GM12878 (cell line): Measurements from ENCODE around the gene LHB. TPM values are rescaled to one million over a fixed set of nuclear protein-coding genes. Genes with fewer than 3 reads are reported as not detected.

Experiments used
- ATF3 ChIP-seq: IDR thresholded peaks from 2 replicates; pipeline ENCODE4 v1.6.1; 2011; ENCODE audit warnings: low read depth, mild to moderate bottlenecking, low read length, moderate library complexity, borderline replicate concordance; ENCODE audit errors: extremely low read depth
- ATF7 ChIP-seq: fragments of 450-650 bp; IDR thresholded peaks from 2 replicates; pipeline ENCODE4 v1.6.1; 2016; ENCODE audit warnings: low read depth, mild to moderate bottlenecking
- BCL3 ChIP-seq: IDR thresholded peaks from 2 replicates; pipeline ENCODE4 v1.6.1; 2011; ENCODE audit warnings: borderline replicate concordance, low read depth, mild to moderate bottlenecking, moderate library complexity, low read length; ENCODE audit not compliant: insufficient read depth, poor library complexity, severe bottlenecking
- CBFB ChIP-seq: IDR thresholded peaks from 2 replicates; pipeline ENCODE4 v1.6.1; 2016; ENCODE audit warnings: antibody characterized with exemption, low read depth
- CEBPB ChIP-seq, 2 experiments: fragments of 150-350 bp in 1 of 2; IDR thresholded peaks; 2 replicates each; pipeline ENCODE4 v1.6.1; 2012 to 2014; ENCODE audit warnings: low read depth in 2 of 2, low read length in 2 of 2, borderline replicate concordance in 1 of 2, inconsistent platforms in 1 of 2
- CEBPZ ChIP-seq: fragments of 150-350 bp; IDR thresholded peaks from 2 replicates; pipeline ENCODE4 v1.6.1; 2016; ENCODE audit warnings: low read depth, low read length
- CHD4 ChIP-seq: fragments of 200-600 bp; sonication (generic); IDR thresholded peaks from 2 replicates; pipeline ENCODE4 v1.6.1; 2016; ENCODE audit warnings: mild to moderate bottlenecking
- CREM ChIP-seq: IDR thresholded peaks from 2 replicates; pipeline ENCODE4 v1.6.1; 2014; ENCODE audit warnings: antibody characterized with exemption, low read depth
- FOS ChIP-seq: IDR thresholded peaks from 3 replicates; pipeline ENCODE4 v1.6.1; 2011; ENCODE audit warnings: borderline replicate concordance; ENCODE audit not compliant: insufficient read length; ENCODE audit errors: extremely low read depth
- GATAD2B ChIP-seq: fragments of 450-650 bp; conservative IDR thresholded peaks from 2 replicates; pipeline ENCODE4 v1.6.1; 2017; ENCODE audit warnings: low read depth, mild to moderate bottlenecking, moderate library complexity
- HDGF ChIP-seq: fragments of 450-650 bp; IDR thresholded peaks from 2 replicates; pipeline ENCODE4 v1.6.1; 2016; ENCODE audit warnings: antibody characterized with exemption
- JUND ChIP-seq: IDR thresholded peaks from 2 replicates; pipeline ENCODE4 v1.6.1; 2012; ENCODE audit warnings: low read depth, mild to moderate bottlenecking, low read length, improper control_type of control experiment, moderate library complexity
- KDM1A ChIP-seq: fragments of 200-600 bp; sonication (generic); IDR thresholded peaks from 2 replicates; pipeline ENCODE4 v1.6.1; 2016; ENCODE audit warnings: borderline replicate concordance
- MAX ChIP-seq: IDR thresholded peaks from 2 replicates; pipeline ENCODE4 v1.6.1; 2012; ENCODE audit warnings: low read depth, low read length, improper control_type of control experiment
- MEF2B ChIP-seq: fragments of 450-650 bp; IDR thresholded peaks from 2 replicates; pipeline ENCODE4 v1.6.1; 2018; ENCODE audit warnings: mild to moderate bottlenecking, moderate library complexity; ENCODE audit not compliant: partially characterized antibody, poor library complexity, severe bottlenecking
- POLR2A ChIP-seq: IDR thresholded peaks from 2 replicates; pipeline ENCODE4 v1.6.1; 2011; ENCODE audit warnings: low read depth, mild to moderate bottlenecking, low read length
- RCOR1 ChIP-seq: conservative IDR thresholded peaks from 2 replicates; pipeline ENCODE4 v1.6.1; 2012; ENCODE audit warnings: low read depth, low read length, improper control_type of control experiment
- SMARCA5 ChIP-seq: fragments of 450-650 bp; IDR thresholded peaks from 2 replicates; pipeline ENCODE4 v1.6.1; 2017; ENCODE audit warnings: mild to moderate bottlenecking
- SP1 ChIP-seq: IDR thresholded peaks from one replicate; pipeline ENCODE4 v1.6.1; 2011; ENCODE audit warnings: low read depth, low read length
- SUPT20H ChIP-seq: IDR thresholded peaks from 2 replicates; pipeline ENCODE4 v1.6.1; 2011; ENCODE audit warnings: low read depth, mild to moderate bottlenecking, low read length, moderate library complexity, borderline replicate concordance; ENCODE audit not compliant: control insufficient read depth
- SUZ12 ChIP-seq: fragments of 200-600 bp; sonication (generic); IDR thresholded peaks from one replicate; pipeline ENCODE4 v1.6.1; 2018; ENCODE audit warnings: antibody characterized with exemption, mild to moderate bottlenecking; ENCODE audit not compliant: unreplicated experiment
- TCF3 ChIP-seq: IDR thresholded peaks from 2 replicates; pipeline ENCODE4 v1.6.1; 2012; ENCODE audit warnings: low read depth, mild to moderate bottlenecking, low read length, borderline replicate concordance; ENCODE audit not compliant: insufficient read depth
- YY1 ChIP-seq: IDR thresholded peaks from 2 replicates; pipeline ENCODE4 v1.6.1; 2011; ENCODE audit warnings: low read depth, mild to moderate bottlenecking, low read length
- ZNF274 ChIP-seq: IDR thresholded peaks from one replicate; pipeline ENCODE4 v1.8.0; 2011; ENCODE audit not compliant: insufficient read length, insufficient read depth
- ZNF384 ChIP-seq: IDR thresholded peaks from 2 replicates; pipeline ENCODE4 v1.6.1; 2012; ENCODE audit warnings: low read depth, mild to moderate bottlenecking, low read length, improper control_type of control experiment, borderline replicate concordance
- ZSCAN29 ChIP-seq: fragments of 450-650 bp; IDR thresholded peaks from 2 replicates; pipeline ENCODE4 v1.6.1; 2017; ENCODE audit warnings: mild to moderate bottlenecking, moderate library complexity
- polyA plus RNA-seq, 11 experiments: library from polyadenylated mRNA; depleted of rRNA in 4 of 11; unstranded in 6 of 11; stranded (reverse) in 5 of 11; fragments of >200 nt; fragmentation: Nextera tagmentation in 4 of 11; fragmentation: Illumina TruSeq in 1 of 11; extraction: Ambion mirVana in 4 of 11; extraction: Trizol in 1 of 11; gene quantifications; 1 replicate in 1 of 11; 2 replicates in 10 of 11; pipeline versions ENCODE4 v1.2.1 to v1.2.3, GENCODE V29; 2011 to 2016; ENCODE audit warnings: inconsistent platforms in 2 of 11, missing spikeins in 2 of 11, low read depth in 1 of 11
- total RNA-seq, 4 experiments: library from RNA; depleted of rRNA in 3 of 4; stranded (reverse); fragments of >200 nt in 3 of 4; fragmentation: Illumina TruSeq in 1 of 4; extraction: Trizol in 1 of 4; gene quantifications; 2 replicates each; pipeline versions ENCODE4 v1.2.1 to v1.2.3, GENCODE V29; 2013 to 2021

LHB gene
- total and polyA plus RNA-seq, 10 of the 15 experiments (the other 5 are each of a cell fraction or from before 2014, with no cell fraction given): 0.20 to 0.72 (median 0.46) TPM; not detected in 5

GRCh38 chr19:49017666-49018351 is 918 bp upstream of the LHB start (continued):
- TF ChIP-seq MEF2B (no peak), RCOR1 (no peak), SUPT20H (no peak), SMARCA5 (no peak), ZNF384 (no peak), GATAD2B (peak; percentile 53; the same call in 1 of the 2 replicates), CBFB (no peak), ATF3 (no peak), ZSCAN29 (no peak), TCF3 (no peak), ZNF274 (no peak), FOS (no peak), JUND (no peak), CEBPZ (no peak), ATF7 (no peak), BCL3 (no peak), SP1 (no peak), CEBPB (IDR thresholded peaks at IDR 0.05; ENCODE audit: borderline replicate concordance in 1 of 2, low read depth in 2 of 2, low read length in 2 of 2) (no peak), YY1 (no peak), SUZ12 (no peak), KDM1A (no peak), CREM (peak; percentile 43; the same call in 1 of the 2 replicates), CHD4 (no peak), POLR2A (no peak), MAX (no peak), HDGF (no peak)
